Measurements from ENCODE around the gene GKAP1.
A peak's percentile ranks its signal among the peaks of the same experiment; 100 is the strongest.
"Not testable (repeated sequence)": the region's sequence is repeated elsewhere in the genome, so short reads cannot be mapped to it uniquely, and the experiment has no call there.

The GKAP1 gene

DNA sequence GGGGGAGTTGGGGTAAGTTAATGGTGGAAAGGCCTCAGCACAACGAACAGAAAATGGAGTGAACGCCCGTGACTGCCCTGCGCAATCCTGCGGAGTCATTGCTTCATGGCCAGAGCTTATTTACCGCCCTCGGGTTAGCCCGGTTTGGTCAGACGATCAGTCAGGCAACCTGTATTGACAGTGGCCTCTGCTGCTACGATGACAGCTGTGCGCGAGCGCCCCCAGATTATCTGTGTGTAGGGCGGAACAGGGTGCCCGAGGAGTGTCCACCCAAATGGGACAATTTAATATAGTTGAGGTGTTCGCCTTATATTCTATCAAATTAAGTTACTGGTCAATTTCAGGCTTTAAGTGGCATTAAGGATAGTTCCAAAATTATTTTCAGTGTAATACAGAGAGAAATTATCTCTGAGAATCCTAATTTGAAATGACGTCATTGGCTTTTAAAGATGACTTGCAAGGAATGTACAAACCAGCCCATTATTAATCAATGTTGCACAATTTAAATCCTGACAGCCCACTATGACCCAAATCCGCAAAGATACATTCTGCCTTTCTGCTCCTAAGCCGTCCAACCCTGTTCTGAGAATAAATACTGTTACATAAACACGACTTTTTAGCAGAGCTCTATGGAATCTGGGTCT lies 108.9 kb downstream of the GKAP1 start:
- Histone ChIP-seq H3K4me1 (peaks cover 11 to 27% (median 22%) of the 10 kb centered on the region in 10 experiments; a peak in 19 of 20 replicates), H3K9me3 (replicated peaks in 1 of 11) (peaks cover 0 to 15% (median 10%) of the 10 kb centered on the region in 11 experiments; a peak in 17 of 22 replicates), H4K20me1 (peaks cover 25 to 38% (median 32%) of the 10 kb centered on the region in 11 experiments; a peak in 20 of 22 replicates), H3K9ac (peak overlapping the region; percentile 95 to 99 (median 98)), H3K27me3 (no peaks in the 10 kb centered on the region), H3K4me3 (peak overlapping the region; percentile 80 to 100 (median 95)), H3K36me3 (peaks cover 0 to 25% (median 18%) of the 10 kb centered on the region in 11 experiments; a peak in 16 of 22 replicates), H3K4me2 (peak overlapping the region; percentile 68 to 95 (median 86)), H3K27ac (peak overlapping the region; percentile 95 to 99 (median 98))
- peak in 4 of 11 experiments; percentile 6 to 59 (median 34); a peak in 4 of 22 replicates for TF ChIP-seq Cebpa-rat (IDR thresholded peaks at IDR 0.05)

DNA sequence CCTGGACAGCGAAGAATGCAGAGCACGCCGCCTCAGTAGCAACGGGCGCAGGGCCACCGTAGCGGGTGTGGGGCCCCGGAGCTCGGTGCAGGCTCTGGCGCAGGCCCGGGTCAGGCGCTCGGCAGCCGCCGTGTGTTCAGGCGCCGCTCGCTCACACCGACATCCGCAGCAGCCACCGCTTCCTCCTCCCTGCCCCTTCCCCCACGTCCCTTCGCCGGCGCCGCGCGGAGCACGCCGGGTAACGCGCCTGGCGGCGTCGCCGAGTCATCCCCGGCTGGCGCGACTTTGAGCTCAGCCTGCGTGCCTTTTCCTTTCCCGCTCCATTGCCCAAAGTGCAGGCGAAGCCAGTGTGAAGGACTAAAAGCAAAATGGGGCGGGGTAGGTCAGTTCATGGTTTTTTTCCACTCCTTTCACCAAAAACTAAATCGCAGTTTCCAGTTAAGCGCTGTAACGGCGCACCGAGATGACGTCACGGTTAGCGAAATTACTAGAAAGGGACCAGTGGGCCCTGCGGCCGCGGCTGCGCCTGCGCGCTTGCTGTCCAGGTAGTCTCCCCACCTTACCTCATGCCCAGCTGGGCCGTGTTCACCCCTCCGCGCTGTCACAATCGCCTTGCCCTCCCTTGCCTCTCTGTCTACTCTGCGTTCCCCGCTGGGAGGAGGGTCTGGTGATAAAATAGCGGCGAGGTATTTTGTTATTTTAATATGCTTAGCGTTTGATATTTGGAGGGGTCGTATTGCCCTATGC lies 109.6 kb downstream of the GKAP1 start, which contains the start of gene UBQLN1:
TSS of gene UBQLN1 (minus strand) at position 191 of the 747 bp plus-strand sequence. CDS start 279 bp downstream, outside the sequence.
- H3K4me3 ChIP-seq, result peak within 1 kb of the TSS; percentile 80 to 100 (median 95)
- H3K27ac ChIP-seq, result peak within 1 kb of the TSS; percentile 95 to 99 (median 98)
- TF ChIP-seq Cebpa-rat (IDR thresholded peaks at IDR 0.05), result no peak
- H3K27me3 ChIP-seq, result no peaks in the 10 kb centered on the region
- H3K36me3 ChIP-seq, result peaks cover 0 to 32% (median 19%) of the 10 kb centered on the region in 11 experiments; a peak in 16 of 22 replicates
- peak within 1 kb of the TSS; percentile 95 to 99 (median 98) for H3K9ac ChIP-seq
- peaks cover 0 to 15% (median 10%) of the 10 kb centered on the region in 11 experiments; a peak in 17 of 22 replicates for H3K9me3 ChIP-seq (replicated peaks in 1 of 11)
- peak within 1 kb of the TSS; percentile 81 to 95 (median 88) for H3K4me2 ChIP-seq
- H3K4me1 ChIP-seq, result peaks cover 11 to 32% (median 22%) of the 10 kb centered on the region in 10 experiments; a peak in 19 of 20 replicates
- peaks cover 32 to 45% (median 39%) of the 10 kb centered on the region in 11 experiments; a peak in 20 of 22 replicates for H4K20me1 ChIP-seq

- TF ChIP-seq Cebpa-rat (IDR thresholded peaks at IDR 0.05), result no peak
- peak overlapping the region; percentile 80 to 100 (median 95) for H3K4me3 ChIP-seq
Measured at GRCh38 chr9:83707518-83707767, 110.1 kb downstream of the GKAP1 start.

DNA sequence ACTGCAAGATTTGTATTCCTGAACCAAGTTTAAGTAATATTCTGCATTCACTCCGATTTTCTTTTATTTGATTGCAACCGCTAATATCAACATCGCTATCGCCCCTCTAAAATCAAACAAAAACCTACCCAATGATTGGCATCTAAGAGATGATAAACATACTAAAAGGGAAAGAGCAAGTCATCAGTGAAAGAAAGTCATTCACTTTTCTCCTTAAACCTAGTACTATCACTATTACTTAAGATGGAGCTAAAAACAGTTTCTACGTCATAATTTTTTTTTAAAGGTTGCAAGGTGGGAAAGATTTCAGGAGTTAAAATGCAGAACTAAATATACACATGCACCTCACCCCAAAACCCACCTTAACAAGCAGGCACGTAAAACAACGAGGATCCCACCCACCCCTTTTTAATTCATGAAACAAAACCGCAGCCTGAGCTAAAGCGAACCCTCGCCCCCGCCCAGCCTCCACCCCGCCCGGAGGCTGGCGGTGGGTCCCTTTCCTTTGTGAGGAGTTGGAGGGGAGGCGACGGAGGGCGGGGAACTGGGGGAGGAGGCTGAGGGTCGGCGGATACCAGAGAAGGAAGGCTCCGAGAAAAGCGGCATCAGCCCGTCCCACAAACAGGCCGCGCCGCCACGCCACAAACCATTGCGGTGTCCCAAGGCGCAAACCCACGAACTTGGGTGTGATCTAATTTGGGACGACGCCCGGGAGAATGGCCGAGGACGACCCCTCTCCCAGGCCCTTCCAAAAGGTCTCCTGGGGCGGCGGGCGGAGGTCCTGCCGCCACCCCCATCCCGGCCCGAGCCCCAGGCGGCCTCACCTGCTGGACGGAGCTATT lies 110.7 kb downstream of the GKAP1 start:
- H4K20me1 ChIP-seq, result peaks cover 40 to 56% (median 49%) of the 10 kb centered on the region in 11 experiments; a peak in 20 of 22 replicates
- no peaks in the 10 kb centered on the region for H3K27me3 ChIP-seq
- H3K27ac ChIP-seq, result peak overlapping the region; percentile 95 to 99 (median 98)
- peak overlapping the region; percentile 76 to 95 (median 87) for H3K4me2 ChIP-seq
- peaks cover 11 to 41% (median 22%) of the 10 kb centered on the region in 10 experiments; a peak in 19 of 20 replicates for H3K4me1 ChIP-seq
- H3K36me3 ChIP-seq, result peaks cover 0 to 42% (median 20%) of the 10 kb centered on the region in 11 experiments; a peak in 16 of 22 replicates
- TF ChIP-seq Cebpa-rat (IDR thresholded peaks at IDR 0.05), result no peak
- H3K9me3 ChIP-seq (replicated peaks in 1 of 11), result peaks cover 0 to 15% (median 10%) of the 10 kb centered on the region in 11 experiments; a peak in 17 of 22 replicates
- peak overlapping the region; percentile 80 to 100 (median 95) for H3K4me3 ChIP-seq
- H3K9ac ChIP-seq, result peak overlapping the region; percentile 95 to 99 (median 98)

More at GRCh38 chr9:83707518-83707767, 110.1 kb downstream of the GKAP1 start:
- peak overlapping the region; percentile 76 to 95 (median 87); a peak in 18 of 22 replicates for H3K4me2 ChIP-seq
- peaks cover 11 to 36% (median 22%) of the 10 kb centered on the region in 10 experiments; a peak in 19 of 20 replicates for H3K4me1 ChIP-seq
- H4K20me1 ChIP-seq, result peaks cover 37 to 50% (median 44%) of the 10 kb centered on the region in 11 experiments; a peak in 20 of 22 replicates
- peak overlapping the region; percentile 95 to 99 (median 98) for H3K27ac ChIP-seq
- peaks cover 0 to 37% (median 19%) of the 10 kb centered on the region in 11 experiments; a peak in 16 of 22 replicates for H3K36me3 ChIP-seq
- no peaks in the 10 kb centered on the region for H3K27me3 ChIP-seq
- H3K9me3 ChIP-seq (replicated peaks in 1 of 11), result peaks cover 0 to 15% (median 10%) of the 10 kb centered on the region in 11 experiments; a peak in 17 of 22 replicates
- peak overlapping the region; percentile 95 to 99 (median 98) for H3K9ac ChIP-seq

DNA sequence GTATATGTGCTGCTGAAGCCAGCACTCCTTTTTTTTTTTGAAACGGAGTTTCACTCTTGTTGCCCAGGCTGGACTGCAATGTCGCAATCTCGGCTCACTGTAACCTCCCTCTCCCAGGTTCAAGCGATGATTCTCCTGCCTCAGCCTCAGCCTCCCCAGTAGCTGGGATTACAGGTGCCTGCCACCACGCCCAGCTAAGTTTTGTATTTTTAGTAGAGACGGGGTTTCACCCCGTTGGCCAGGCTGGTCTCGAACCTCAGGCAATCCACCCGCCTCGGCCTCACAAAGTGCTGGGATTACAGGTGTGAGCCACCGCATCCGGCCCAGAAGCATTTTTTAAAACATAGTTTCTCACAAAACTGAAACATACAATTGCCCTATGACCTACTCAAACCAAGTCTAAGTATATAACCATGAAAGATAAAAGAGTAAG lies 112.3 kb downstream of the GKAP1 start:
- H3K36me3 ChIP-seq, result peaks cover 0 to 48% (median 24%) of the 10 kb centered on the region in 11 experiments; a peak in 16 of 22 replicates
- H3K27ac ChIP-seq, H3K27me3 ChIP-seq: not testable (repeated sequence)
- peaks cover 11 to 57% (median 22%) of the 10 kb centered on the region in 10 experiments; a peak in 19 of 20 replicates for H3K4me1 ChIP-seq
- H3K4me2 ChIP-seq, result peak overlapping the region; percentile 76 to 95 (median 87); a peak in 21 of 22 replicates
- peak overlapping the region; percentile 80 to 100 (median 95); a peak in 14 of 20 replicates for H3K4me3 ChIP-seq
- H3K9me3 ChIP-seq (replicated peaks in 1 of 11), result peaks cover 0 to 15% (median 10%) of the 10 kb centered on the region in 11 experiments; a peak in 17 of 22 replicates
- peak in 3 of 11 experiments; percentile 21 to 71 (median 54); a peak in 4 of 22 replicates for TF ChIP-seq Cebpa-rat (IDR thresholded peaks at IDR 0.05)
- H4K20me1 ChIP-seq, result peaks cover 57 to 72% (median 66%) of the 10 kb centered on the region in 11 experiments
- H3K9ac ChIP-seq, result peak overlapping the region in 2 of 11 experiments; percentile 95 to 98; a peak in 2 of 22 replicates

DNA sequence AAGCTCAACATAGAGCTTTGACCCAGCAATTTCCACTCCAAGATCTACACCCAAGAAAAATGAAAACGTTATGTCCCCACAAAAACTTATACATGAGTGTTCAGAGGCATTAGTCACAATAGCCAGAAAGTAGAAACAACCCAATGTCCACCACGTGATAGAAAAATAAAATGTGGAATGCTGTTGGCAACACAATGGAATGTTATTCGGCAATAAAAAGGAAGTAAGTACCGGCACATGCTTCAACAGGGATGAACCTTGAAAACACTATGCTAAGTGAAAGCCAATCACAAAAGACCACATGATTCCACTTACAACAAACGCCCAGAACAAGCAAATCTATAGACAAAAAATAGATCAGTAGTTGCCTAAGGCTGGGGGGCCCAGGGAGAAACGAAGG lies 115.8 kb downstream of the GKAP1 start:
- H4K20me1 ChIP-seq, result peaks cover 92 to 100% (median 100%) of the 10 kb centered on the region in 11 experiments
- peaks cover 9 to 85% (median 14%) of the 10 kb centered on the region in 10 experiments; a peak in 18 of 20 replicates for H3K4me1 ChIP-seq
- peaks cover 0 to 67% (median 39%) of the 10 kb centered on the region in 11 experiments; a peak in 18 of 22 replicates for H3K36me3 ChIP-seq
- H3K4me3 ChIP-seq, result no peak overlapping the region
- peak overlapping the region in 3 of 11 experiments; percentile 10 to 47 (median 15); a peak in 2 of 22 replicates for H3K4me2 ChIP-seq
- no peak overlapping the region for H3K9ac ChIP-seq
- no peaks in the 10 kb centered on the region for H3K27me3 ChIP-seq
- TF ChIP-seq Cebpa-rat (IDR thresholded peaks at IDR 0.05), result no peak
- H3K27ac ChIP-seq, result no peak overlapping the region
- peaks cover 0 to 16% (median 11%) of the 10 kb centered on the region in 11 experiments; a peak in 17 of 22 replicates for H3K9me3 ChIP-seq (replicated peaks in 1 of 11)

GRCh38 chr9:83701286-83701685 lies 116.3 kb downstream of the GKAP1 start:
- no peak overlapping the region for H3K27ac ChIP-seq
- peaks cover 9 to 90% (median 12%) of the 10 kb centered on the region in 10 experiments; a peak in 18 of 20 replicates for H3K4me1 ChIP-seq
- H3K36me3 ChIP-seq, result peaks cover 0 to 71% (median 41%) of the 10 kb centered on the region in 11 experiments; a peak in 18 of 22 replicates
- peaks cover 0 to 16% (median 11%) of the 10 kb centered on the region in 11 experiments; a peak in 17 of 22 replicates for H3K9me3 ChIP-seq (replicated peaks in 1 of 11)
- no peak for TF ChIP-seq Cebpa-rat (IDR thresholded peaks at IDR 0.05)
- H3K4me3 ChIP-seq, result no peak overlapping the region
- no peaks in the 10 kb centered on the region for H3K27me3 ChIP-seq
- no peak overlapping the region for H3K9ac ChIP-seq
- peaks cover 95 to 100% (median 100%) of the 10 kb centered on the region in 11 experiments for H4K20me1 ChIP-seq
- H3K4me2 ChIP-seq, result peak overlapping the region in 2 of 11 experiments; percentile 15 to 47; a peak in 1 of 22 replicates

Measured in BLaER1 treated with 17β-estradiol and CSF1 and Interleukin-3, amounts not matched to agents 10 nM and 100 nM (cell line).